GM18873 (cell line): Measurements from ENCODE around the gene PSAPL1.

Source experiments
- ATAC-seq: cut with Tn5 transposase; IDR thresholded peaks from one replicate; pipeline ENCODE4 v1.9.1; 2021; ENCODE audit warnings: mild to moderate bottlenecking, moderate library complexity, moderate number of reproducible peaks; ENCODE audit not compliant: unreplicated experiment, low FRiP score

Gene PSAPL1

GRCh38 chr4:7399440-7400234 lies 35.1 kb downstream of the PSAPL1 start:
- no peak for ATAC-seq

GRCh38 chr4:7398788-7399439 lies 35.8 kb downstream of the PSAPL1 start:
- ATAC-seq = no peak

- ATAC-seq = no peak
Measured at GRCh38 chr4:7398104-7398423, 36.7 kb downstream of the PSAPL1 start.

- ATAC-seq = no peak
Measured at GRCh38 chr4:7397206-7398103, 37.3 kb downstream of the PSAPL1 start.

GRCh38 chr4:7396186-7396910 lies 38.4 kb downstream of the PSAPL1 start:
- ATAC-seq = no peak

GRCh38 chr4:7395645-7396044 lies 39.1 kb downstream of the PSAPL1 start:
- no peak for ATAC-seq

GRCh38 chr4:7394681-7395451 lies 39.9 kb downstream of the PSAPL1 start:
- ATAC-seq = no peak

- no peak for ATAC-seq
Measured at GRCh38 chr4:7393601-7394575, 40.8 kb downstream of the PSAPL1 start.

GRCh38 chr4:7392438-7393421 lies 42.0 kb downstream of the PSAPL1 start:
- ATAC-seq = no peak

- ATAC-seq = no peak
Measured at GRCh38 chr4:7391637-7392437, 42.9 kb downstream of the PSAPL1 start.

- ATAC-seq = no peak
Measured at GRCh38 chr4:7390906-7391636, 43.7 kb downstream of the PSAPL1 start.

GRCh38 chr4:7390336-7390735 lies 44.4 kb downstream of the PSAPL1 start:
- ATAC-seq = no peak

- no peak for ATAC-seq
Measured at GRCh38 chr4:7389719-7390118, 45.0 kb downstream of the PSAPL1 start.

- ATAC-seq = no peak
Measured at GRCh38 chr4:7389101-7389701, 45.5 kb downstream of the PSAPL1 start.

- ATAC-seq = no peak
Measured at GRCh38 chr4:7388627-7389026, 46.1 kb downstream of the PSAPL1 start.

- no peak for ATAC-seq
Measured at GRCh38 chr4:7387925-7388324, 46.8 kb downstream of the PSAPL1 start.
